Right lobe of liver (tissue), 6 donors: Measurements from ENCODE around the gene GFPT1. TPM values are rescaled to one million over a fixed set of nuclear protein-coding genes. Genes with fewer than 3 reads are reported as not detected.

ENCODE experiments used
- ATAC-seq, 4 donors: fragments of 200-7000 bp; cut with Tn5 transposase; one replicate each; pipeline ENCODE4 v1.9.1; 2020; ENCODE audit warnings: mild to moderate bottlenecking in 4 of 4, moderate library complexity in 4 of 4
- DNase-seq, 3 donors: peaks; one replicate each; pipeline ENCODE4 v3.0.0-alpha.2; 2020
- H3K27ac ChIP-seq, 3 donors: fragments of 200-600 bp; one replicate each; pipeline ENCODE4 v1.8.0; 2022
- H3K27me3 ChIP-seq, 2 donors: fragments of 200-600 bp; one replicate each; pipeline ENCODE4 v1.8.0; 2022
- H3K36me3 ChIP-seq, 4 donors: fragments of 200-600 bp; sonication (generic) in 1 of 4; one replicate each; pipeline versions ENCODE4 v1.5.1 to v1.8.0; 2017 to 2022; ENCODE audit warnings: control low read depth in 1 of 4
- H3K4me1 ChIP-seq, 4 donors: fragments of 200-600 bp; sonication (generic) in 1 of 4; one replicate each; pipeline versions ENCODE4 v1.5.1 to v1.8.0; 2017 to 2022; ENCODE audit warnings: control low read depth in 1 of 4
- H3K4me3 ChIP-seq, 3 donors: fragments of 200-600 bp; one replicate each; pipeline ENCODE4 v1.8.0; 2022
- H3K9me3 ChIP-seq, 4 donors: fragments of 200-600 bp; sonication (generic) in 1 of 4; one replicate each; pipeline versions ENCODE4 v1.5.1 to v1.8.0; 2017 to 2022; ENCODE audit warnings: control low read depth in 1 of 4
- CTCF ChIP-seq, 4 donors: fragments of 200-600 bp in 3 of 4; fragments of 450-650 bp in 1 of 4; IDR thresholded peaks; one replicate each; pipeline versions ENCODE4 v1.5.1 to v1.8.0; 2016 to 2022; ENCODE audit warnings: antibody characterized with exemption in 4 of 4, mild to moderate bottlenecking in 2 of 4
- POLR2A ChIP-seq: fragments of 450-650 bp; IDR thresholded peaks from one replicate; pipeline ENCODE4 v1.6.1; 2017; ENCODE audit warnings: antibody characterized with exemption, mild to moderate bottlenecking
- WGBS: methylation state at CpG from one replicate; pipeline ENCODE4 v1.1.6; 2018; ENCODE audit warnings: low coverage, low lambda C conversion rate; ENCODE audit not compliant: insufficient coverage; ENCODE audit errors: missing lambda C conversion rate; 5-methylcytosine and 5-hydroxymethylcytosine counted together
- intact Hi-C, 2 donors: fragments of 100-400 bp; cut with DNase I; formaldehyde crosslinking; loops; one replicate each; pipeline versions ENCODE4 v1.11.2 to v1.14.1; 2022
- total RNA-seq, 6 experiments: library from RNA; depleted of rRNA in 2 of 6; stranded (reverse); fragments of >200 nt in 2 of 6; fragmentation: NEBNext Ultra II Directional in 3 of 6; extraction: Animal tissue kit (Norgen Biotek cat#: 25700) in 3 of 6; gene quantifications; one replicate each; pipeline versions ENCODE4 v1.1.0 to v1.2.4, GENCODE V29; 2016 to 2023
- donor health status: DM: no; HTN: yes; CAD: no.
- donor health status: DM: no; HTN: no; CAD: no.
- donor health status: DM: no; HTN: no; CAD: no.
- donor health status: DM: no; HTN: yes; CAD: no.
- donor health status: DM: no; HTN: yes; CAD: no.

The GFPT1 gene
- total RNA-seq, 6 experiments from 2014 or later = 20.7 to 46.1 (median 30.5) TPM

DNA sequence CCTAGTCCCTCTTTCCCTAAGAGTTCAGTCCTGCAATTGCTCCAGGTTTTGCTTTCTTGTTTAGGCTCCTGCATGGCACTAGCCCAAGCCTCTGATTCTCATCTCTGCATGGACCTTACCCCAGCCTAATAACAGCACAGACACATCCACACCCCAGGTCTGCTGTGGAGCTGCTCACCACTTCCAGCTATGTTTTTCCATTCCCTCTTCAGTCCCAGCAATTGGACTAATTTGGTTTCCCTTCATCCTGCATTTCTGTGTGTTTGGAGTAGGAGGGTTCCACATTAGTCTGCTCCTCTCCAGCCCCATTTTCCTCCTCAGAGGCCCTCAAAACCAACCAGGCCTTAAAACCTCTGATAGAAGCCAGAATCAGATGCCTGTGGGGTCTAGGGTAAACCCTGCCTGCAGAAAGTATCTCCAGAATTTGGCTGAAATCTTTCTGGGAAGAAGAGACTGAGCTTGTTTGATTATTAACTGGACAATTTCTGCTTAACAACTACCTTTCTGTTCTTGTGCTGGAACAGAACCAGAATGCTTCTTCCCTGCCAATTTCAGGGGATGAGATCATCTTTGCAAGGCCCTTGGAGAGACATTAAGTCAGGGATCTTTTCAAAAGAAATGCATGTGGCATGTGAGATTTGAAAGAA lies 95.9 kb downstream of the GFPT1 start:
- H3K36me3 ChIP-seq = no peaks in the 10 kb centered on the region
- DNase-seq (no peak), ATAC-seq (peak; percentile 66 to 94 (median 89))
- TF ChIP-seq CTCF (IDR thresholded peaks at IDR 0.05) (no peak), POLR2A (no peak)
- H3K4me3 ChIP-seq = no peak overlapping the region
- H3K4me1 ChIP-seq = peaks cover 0 to 11% (median 0%) of the 10 kb centered on the region in 4 donors
- no peaks in the 10 kb centered on the region for H3K9me3 ChIP-seq
- H3K27ac ChIP-seq = peak overlapping the region in 1 of 3 donors; percentile 17
- no peaks in the 10 kb centered on the region for H3K27me3 ChIP-seq
- intact Hi-C loops = no loop called here

DNA sequence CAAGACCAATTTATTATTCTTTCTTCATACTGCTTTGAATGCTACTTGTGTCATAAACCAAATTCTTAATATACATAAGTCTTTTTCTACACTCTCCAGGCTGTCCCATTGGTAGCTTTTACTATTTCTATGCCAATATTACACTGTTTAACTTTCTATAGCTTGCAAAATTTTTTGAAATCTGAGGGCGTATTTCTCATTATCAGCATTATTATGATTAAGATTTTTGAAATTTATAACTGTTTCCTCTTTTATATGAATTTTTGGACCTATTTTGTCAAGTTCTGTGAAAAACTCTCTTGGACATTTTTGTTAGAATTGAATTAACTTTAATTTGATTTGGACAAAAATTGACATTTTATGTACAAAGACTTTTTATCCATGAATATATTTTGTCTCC lies 98.6 kb downstream of the GFPT1 start:
- WGBS = 74% methylated on average over 1 of the region's 1 CpG
- TF ChIP-seq CTCF (IDR thresholded peaks at IDR 0.05) (no peak), POLR2A (no peak)
- intact Hi-C loops = no loop called here
- Histone ChIP-seq H3K9me3 (no peaks in the 10 kb centered on the region), H3K4me3 (no peak overlapping the region), H3K27me3 (no peaks in the 10 kb centered on the region), H3K27ac (no peak overlapping the region), H3K36me3 (no peaks in the 10 kb centered on the region), H3K4me1 (peaks cover 0 to 11% (median 0%) of the 10 kb centered on the region in 4 donors)
- DNase-seq = no peak
- no peak for ATAC-seq

- H3K36me3 ChIP-seq = no peaks in the 10 kb centered on the region
- no peak for ATAC-seq
- no peaks in the 10 kb centered on the region for H3K27me3 ChIP-seq
- peaks cover 0 to 11% (median 0%) of the 10 kb centered on the region in 4 donors for H3K4me1 ChIP-seq
- no peak overlapping the region for H3K27ac ChIP-seq
- no peaks in the 10 kb centered on the region for H3K9me3 ChIP-seq
- WGBS = 77% methylated on average over 5 of the region's 5 CpGs
- no peak overlapping the region for H3K4me3 ChIP-seq
- intact Hi-C loops = no loop called here
- no peak for DNase-seq
- no peak for TF ChIP-seq CTCF (IDR thresholded peaks at IDR 0.05)
- TF ChIP-seq POLR2A = no peak
These were observed 99.5 kb downstream of the GFPT1 start for GRCh38 chr2:69287544-69287943.

DNA sequence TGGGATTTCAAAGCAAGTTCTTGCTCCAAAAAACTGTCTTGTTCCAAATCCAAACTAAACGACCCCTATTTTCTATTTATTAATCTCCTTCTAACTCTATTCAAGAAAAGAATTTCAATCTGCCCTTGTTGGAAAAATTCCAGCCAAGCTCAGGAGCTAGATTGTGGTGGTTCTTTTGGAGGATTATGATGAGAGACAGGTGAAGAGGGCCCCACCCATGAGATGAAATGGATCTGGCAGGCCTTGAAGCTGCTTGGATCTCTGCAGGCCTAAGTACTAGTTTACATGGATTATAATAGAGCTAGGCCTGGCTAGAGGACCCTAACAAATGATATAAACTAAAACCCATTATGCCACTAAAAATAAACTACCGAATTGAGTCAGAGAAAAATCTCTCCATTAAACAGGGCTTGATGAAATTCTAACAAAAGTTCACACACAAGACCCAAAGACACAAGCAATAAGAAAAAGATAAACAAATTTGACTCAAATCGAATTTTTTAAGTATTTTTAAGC lies 101.6 kb downstream of the GFPT1 start:
- intact Hi-C loops = no loop called here
- TF ChIP-seq POLR2A = no peak
- no peak for TF ChIP-seq CTCF (IDR thresholded peaks at IDR 0.05)
- no peaks in the 10 kb centered on the region for H3K4me1 ChIP-seq
- H3K36me3 ChIP-seq = no peaks in the 10 kb centered on the region
- no peaks in the 10 kb centered on the region for H3K27me3 ChIP-seq
- WGBS = 43% methylated on average over 3 of the region's 3 CpGs
- H3K4me3 ChIP-seq = no peak overlapping the region
- ATAC-seq = no peak
- H3K27ac ChIP-seq = no peak overlapping the region
- no peak for DNase-seq
- H3K9me3 ChIP-seq = no peaks in the 10 kb centered on the region
